T-helper 22 cell (primary cell): ENCODE data around the gene RNF141.

Experiments used
- DNase-seq: peaks from one replicate; pipeline ENCODE4 v3.0.0-alpha.2; 2020; ENCODE audit warnings: low read depth

Gene RNF141

DNA sequence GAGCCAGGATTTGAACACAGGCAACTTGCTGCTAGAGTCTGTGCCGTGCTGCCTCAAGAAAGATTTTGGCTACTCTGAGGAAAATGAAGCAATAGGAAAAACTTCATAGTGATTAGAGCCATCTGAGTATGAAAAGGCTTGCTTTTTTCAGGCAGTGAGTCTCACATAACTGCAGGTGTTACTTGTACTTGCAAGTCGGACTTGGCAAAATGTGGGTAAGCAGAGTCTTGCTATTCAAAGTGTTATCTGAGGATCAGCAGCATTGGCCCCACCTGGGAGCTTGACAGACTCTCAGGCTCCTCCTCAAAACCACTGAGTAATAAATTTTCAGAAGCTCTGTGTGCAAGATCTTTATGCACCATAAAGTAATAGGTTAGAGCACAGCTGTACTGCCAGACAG, 18.1 kb downstream of the RNF141 start:
- DNase-seq: no peak

- DNase-seq: no peak
Measured at GRCh38 chr11:10522276-10522675, 18.7 kb downstream of the RNF141 start.

GRCh38 chr11:10520562-10520961, 20.4 kb downstream of the RNF141 start:
- no peak for DNase-seq

GRCh38 chr11:10519630-10520029, 21.4 kb downstream of the RNF141 start:
- DNase-seq: no peak

DNA sequence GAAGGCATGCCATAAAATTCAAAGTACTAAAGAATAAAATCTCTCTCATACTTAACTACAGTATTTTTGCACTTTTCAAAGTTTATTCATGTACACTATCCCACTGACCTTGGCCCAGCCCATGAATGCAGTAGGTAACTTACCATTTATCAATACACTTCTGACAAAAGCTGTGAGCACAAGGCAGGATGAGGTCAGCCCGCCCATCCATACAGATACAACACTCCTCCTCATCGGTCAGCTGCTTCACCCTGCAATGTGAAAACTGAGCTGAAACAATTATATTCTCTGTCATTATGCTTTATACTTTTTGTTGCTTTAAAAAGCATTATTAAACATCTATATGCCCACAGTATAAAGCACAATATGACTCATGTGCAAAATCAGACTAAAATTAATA, 22.1 kb downstream of the RNF141 start:
- no peak for DNase-seq

- DNase-seq: no peak
Measured at GRCh38 chr11:10518123-10518522, 22.9 kb downstream of the RNF141 start.

DNA sequence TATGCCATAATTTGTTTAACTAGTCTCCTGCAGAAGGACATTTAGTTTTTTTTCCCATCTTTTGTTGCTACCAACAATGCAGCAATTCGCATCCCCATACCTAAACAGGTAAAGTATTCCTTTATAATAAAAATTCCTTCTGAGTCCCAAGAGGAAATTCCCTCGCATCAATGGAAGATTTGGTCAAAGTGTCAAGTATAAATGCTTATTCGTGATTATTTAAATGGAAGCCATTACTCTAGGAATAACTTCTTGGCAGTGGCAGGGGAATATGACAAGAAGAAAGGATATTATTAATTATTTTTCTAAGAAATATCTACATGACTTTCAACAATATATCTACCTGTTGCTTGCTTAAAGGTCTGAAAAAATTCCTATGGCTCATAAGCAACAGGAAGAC, 25.6 kb downstream of the RNF141 start:
- no peak for DNase-seq

DNA sequence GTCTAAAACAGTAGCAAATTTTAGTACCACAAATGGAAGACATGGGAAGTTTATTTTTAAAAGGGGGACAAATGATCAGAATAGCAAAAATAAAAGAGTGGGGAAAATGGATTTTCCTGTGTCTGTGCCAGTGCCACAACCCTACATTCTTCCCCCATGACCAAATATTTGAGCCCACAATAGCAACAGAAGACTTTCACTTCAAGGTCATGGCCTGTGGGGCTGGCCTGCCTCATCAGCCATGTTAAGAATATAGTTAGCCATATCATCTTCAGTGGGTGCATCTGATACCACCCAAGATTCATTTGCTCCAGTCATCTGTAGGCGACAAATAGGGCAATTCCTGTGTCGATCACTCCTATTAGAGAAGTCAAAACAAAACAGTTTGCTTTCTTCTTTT, 26.3 kb downstream of the RNF141 start:
- DNase-seq: no peak

GRCh38 chr11:10514202-10514601, 26.8 kb downstream of the RNF141 start:
- no peak for DNase-seq

DNA sequence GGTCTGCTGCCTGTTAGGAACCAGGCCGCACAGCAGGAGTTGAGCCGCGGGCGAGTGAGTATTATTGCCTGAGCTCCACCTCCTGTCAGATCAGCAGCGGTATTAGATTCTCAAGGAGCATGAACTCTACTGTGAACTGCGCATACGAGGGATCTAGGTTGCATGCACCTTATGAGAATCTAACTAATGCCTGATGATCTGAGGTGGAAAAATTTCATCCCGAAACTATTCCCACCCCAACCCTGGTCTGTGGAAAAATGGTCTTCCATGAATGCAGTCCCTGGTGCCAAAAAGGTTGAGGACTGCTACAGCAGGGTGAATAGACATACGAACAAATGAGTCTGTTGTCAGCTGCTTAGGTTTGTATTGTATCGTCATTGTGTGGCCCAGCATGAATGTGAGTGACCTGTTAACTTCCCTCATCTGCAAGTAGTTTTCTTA, 29.8 kb downstream of the RNF141 start:
- DNase-seq: no peak

DNA sequence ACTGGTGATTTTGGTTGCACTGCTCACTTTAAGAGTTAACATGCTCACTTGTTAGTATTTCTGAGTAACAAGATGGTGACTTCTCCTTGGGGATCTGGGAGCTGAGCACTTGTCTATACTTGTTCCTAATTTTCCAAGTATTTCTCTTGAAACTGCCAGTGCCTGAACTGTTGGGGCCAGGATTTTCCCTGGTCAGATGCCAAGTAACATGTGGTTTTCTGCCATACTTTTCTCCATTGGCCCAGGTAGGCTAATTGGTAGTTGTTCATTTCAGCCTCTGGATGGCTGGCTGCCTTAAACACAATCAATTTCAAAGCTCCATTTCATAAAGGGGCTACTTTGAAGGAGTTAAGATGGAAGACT, 35.0 kb downstream of the RNF141 start:
- DNase-seq: no peak

GRCh38 chr11:10505278-10506007, 35.5 kb downstream of the RNF141 start:
- DNase-seq: no peak

- DNase-seq: no peak
Measured at GRCh38 chr11:10504490-10504889, 36.5 kb downstream of the RNF141 start.

- no peak for DNase-seq
Measured at GRCh38 chr11:10503777-10504480, 37.1 kb downstream of the RNF141 start.

GRCh38 chr11:10503221-10503620, 37.8 kb downstream of the RNF141 start:
- no peak for DNase-seq

DNA sequence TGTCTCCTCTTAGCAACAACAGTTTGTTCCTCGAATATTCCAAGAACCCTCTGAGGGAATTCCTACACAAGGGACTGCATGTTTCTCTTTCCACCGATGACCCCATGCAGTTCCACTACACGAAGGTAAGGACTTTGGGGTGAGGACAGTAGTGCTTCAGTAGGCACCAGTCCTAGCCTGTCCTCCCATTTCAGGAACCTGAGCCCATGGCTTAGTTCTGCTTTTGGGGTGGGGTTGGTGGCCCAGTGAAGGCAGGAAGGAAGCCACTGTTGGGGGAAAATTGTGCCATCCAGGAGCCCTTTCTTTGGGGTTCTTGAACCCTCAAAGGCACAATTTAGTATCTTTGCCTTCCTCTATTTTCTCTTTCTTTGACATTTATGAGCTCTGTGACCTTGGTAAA, 38.2 kb downstream of the RNF141 start:
- DNase-seq: no peak

- no peak for DNase-seq
Measured at GRCh38 chr11:10502065-10502680, 38.8 kb downstream of the RNF141 start.

- no peak for DNase-seq
Measured at GRCh38 chr11:10500757-10501684, 40.0 kb downstream of the RNF141 start.

DNA sequence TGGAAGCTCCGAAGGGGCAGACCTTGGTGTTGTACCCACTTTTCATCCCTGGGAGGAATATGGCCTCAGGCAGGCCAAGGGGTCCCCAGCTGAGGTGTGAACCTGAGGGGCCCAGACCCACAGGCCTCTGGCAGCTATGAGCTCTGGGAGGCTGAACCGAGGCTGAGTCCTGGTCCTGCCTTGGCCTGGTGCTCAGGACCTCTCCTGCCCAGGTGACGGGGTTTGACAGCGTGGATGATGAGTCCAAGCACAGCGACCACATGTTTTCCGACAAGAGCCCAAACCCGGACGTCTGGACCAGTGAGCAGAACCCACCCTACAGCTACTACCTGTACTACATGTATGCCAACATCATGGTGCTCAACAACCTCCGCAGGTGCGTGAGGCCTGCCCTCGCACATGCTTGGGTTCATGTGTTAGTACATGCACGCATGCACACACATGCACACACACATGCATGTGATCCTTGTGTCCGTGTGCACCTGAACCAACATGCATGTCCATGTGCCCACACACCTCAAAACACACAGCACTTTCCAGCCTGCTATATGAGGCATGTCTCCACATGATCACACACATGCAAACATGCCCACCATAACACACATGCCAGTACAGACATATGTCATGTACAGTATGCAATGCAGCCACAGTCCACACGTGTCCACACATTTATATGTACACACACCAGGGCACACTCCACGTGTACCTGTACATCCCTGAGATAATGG, 40.9 kb downstream of the RNF141 start:
- DNase-seq: no peak

GRCh38 chr11:10499452-10499851, 41.5 kb downstream of the RNF141 start:
- no peak for DNase-seq

DNA sequence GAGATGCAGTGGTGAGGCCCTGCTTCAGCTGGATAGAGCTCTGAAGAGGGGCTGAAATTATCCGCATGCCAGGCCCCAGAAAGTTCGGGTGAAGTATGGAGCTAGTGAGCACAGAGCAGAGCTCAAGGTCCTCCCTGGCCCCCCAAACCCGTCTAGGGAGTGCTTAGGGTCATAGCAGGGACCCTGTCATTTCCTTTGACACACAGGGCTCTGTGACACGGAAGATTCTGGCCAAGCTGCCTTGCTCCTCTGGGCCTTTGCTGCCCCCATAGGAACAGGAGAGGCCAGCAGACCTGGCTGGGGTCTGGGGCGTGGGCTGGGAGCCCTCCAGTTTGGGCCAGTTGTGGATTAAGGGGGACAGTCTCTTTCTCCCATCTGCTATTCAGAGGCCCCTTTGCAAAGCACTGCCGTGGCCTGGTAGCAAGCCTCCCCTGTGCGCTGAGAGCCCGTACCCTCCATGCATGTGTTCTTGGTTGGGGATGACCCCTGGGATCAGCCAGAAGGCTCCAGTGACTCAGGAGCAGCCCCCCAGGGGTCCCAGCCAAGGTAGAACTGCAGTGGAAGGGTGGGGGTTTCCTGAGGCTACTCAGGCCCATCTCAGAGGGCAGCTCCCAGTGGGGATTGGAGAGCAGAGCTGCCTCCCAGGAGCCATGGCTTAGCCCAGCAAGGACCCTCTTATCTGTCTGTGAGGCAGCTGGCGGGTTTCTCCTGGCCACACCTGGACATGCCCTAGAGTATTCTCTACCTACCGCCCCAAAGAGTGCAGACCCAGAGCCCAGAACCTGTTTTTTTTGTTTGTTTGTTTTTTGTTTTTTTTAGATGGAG, 42.3 kb downstream of the RNF141 start:
- DNase-seq: no peak
